ENCODE measurements around the gene KTI12.

GRCh38 chr1:52032124-52032784, 1.4 kb downstream of the KTI12 start:
- no peak for TF ChIP-seq EZH2 (IDR thresholded peaks at IDR 0.05; ENCODE audit: borderline replicate concordance, low read length)
- TF ChIP-seq CTCF (conservative IDR thresholded peaks at IDR 0.05 in 1 of 2, IDR thresholded peaks at IDR 0.05 in 1 of 2; ENCODE audit: extremely low read depth in 1 of 2, insufficient read depth in 1 of 2, low read depth in 1 of 2, low read length in 2 of 2) = no peak

All from mammary epithelial cell (primary cell).